ENCODE measurements around the gene FERD3L.

DNA sequence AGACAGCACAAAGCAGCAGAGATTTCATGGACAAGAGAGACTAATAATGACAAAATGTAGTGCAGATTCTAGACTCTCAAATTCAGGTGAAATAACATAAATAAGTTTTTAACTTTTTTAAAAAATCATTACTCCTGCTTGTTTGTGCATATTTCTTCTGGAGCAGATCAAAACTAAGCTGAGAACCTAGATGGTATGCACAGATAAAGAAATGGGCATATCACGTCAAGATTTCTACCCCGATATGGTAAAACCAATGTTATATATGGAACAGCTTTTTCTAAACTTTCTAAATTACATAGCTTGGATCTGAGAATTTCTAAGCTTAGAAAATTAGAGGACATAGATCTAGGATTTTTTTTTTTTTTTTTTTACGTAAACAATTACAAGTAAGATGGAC is 46.0 kb downstream of the FERD3L start:
- no peak for TF ChIP-seq EZH2phosphoT487 (IDR thresholded peaks at IDR 0.05; ENCODE audit: borderline replicate concordance, low read depth, low read length)
- no peak for TF ChIP-seq CTCF (conservative IDR thresholded peaks at IDR 0.05; ENCODE audit: low read length)
